NCI-H460 (cell line): ENCODE results near the gene ZNF593. TPM values are rescaled to one million over a fixed set of nuclear protein-coding genes. Genes with fewer than 3 reads are reported as not detected.

Experiments used
- DNase-seq: peaks from one replicate; pipeline ENCODE4 v3.0.0-alpha.2; 2016; ENCODE audit warnings: low read depth; ENCODE audit errors: extremely low read depth
- polyA plus RNA-seq: library from polyadenylated mRNA; depleted of rRNA; stranded (reverse); fragments of >200 nt; gene quantifications from 2 replicates; pipeline ENCODE4 v1.2.3, GENCODE V29; 2014; cell fraction: nucleus; rRNA removed
- total RNA-seq: library from RNA; depleted of rRNA; stranded (reverse); fragments of >200 nt; shearing (Covaris generic); gene quantifications from 2 replicates; pipeline ENCODE4 v1.2.3, GENCODE V29; 2014; rRNA removed

The ZNF593 gene
- total RNA-seq = 39.1 and 50.8 TPM in 2 replicates
- polyA plus RNA-seq = 14.9 and 33.2 TPM in 2 replicates

DNA sequence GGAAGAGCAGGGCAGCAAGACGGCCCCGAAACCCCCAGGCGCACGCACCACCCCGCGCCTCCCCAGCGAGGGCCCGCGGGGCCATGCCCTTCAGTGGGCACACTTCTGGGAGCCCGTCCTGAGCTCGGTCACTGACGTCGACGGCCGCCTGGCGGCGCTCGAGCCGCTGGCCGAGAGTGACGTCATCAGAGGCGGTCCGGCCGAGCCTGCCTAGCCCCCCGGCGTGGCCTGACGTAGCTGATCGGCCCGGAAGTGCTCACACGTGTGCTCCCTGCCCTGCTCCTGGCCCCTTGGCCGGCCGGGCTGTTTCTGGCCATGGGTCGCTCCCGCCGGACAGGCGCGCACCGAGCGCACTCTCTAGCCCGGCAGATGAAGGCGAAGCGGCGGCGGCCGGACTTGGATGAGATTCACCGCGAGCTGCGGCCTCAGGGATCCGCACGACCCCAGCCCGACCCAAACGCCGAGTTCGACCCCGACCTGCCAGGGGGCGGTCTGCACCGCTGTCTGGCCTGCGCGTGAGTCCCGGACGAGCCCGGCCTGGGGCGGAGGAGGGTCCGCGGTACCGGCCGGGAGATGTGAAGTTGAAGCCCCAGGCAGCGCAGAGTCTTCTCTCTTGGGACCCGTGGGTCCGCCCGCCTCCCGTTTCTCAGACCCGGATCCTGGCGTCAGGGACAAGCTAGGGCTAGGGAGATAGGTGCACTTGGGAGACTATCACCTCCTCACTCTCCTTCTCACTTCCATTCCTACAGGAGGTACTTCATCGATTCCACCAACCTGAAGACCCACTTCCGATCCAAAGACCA, at the start of gene ZNF593:
Gene ZNF593 (plus strand): TSS at position 240 of the 803 bp plus-strand sequence. CDS start 76 bp downstream, at position 316.
- peak; percentile 84 for DNase-seq

DNA sequence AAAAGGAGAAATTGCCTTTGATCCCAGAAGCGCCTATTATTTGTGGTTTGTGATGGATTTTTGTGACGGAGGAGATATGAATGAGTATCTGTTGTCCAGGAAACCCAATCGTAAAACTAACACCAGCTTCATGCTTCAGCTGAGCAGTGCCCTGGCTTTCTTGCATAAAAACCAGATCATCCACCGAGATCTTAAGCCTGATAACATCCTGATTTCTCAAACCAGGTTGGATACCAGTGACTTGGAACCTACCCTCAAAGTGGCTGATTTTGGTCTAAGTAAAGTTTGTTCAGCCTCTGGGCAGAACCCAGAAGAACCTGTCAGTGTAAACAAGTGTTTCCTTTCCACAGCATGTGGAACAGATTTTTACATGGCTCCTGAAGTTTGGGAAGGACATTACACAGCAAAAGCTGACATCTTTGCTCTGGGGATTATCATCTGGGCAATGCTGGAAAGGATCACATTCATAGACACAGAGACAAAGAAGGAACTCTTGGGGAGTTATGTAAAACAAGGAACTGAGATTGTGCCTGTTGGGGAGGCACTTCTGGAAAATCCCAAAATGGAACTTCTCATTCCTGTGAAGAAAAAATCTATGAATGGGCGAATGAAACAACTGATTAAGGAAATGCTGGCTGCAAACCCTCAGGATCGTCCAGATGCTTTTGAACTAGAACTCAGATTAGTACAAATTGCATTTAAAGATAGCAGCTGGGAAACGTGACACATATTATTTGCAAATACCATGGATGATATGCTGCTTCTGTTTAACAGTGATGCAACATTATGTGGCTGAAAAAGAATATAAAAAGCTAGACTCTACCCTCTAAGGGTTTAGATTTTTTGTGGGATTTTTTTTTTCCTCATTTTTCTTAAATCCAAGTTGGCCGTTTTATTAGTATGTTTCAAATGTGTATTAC, 47.6 kb upstream of the ZNF593 start:
- no peak for DNase-seq

DNA sequence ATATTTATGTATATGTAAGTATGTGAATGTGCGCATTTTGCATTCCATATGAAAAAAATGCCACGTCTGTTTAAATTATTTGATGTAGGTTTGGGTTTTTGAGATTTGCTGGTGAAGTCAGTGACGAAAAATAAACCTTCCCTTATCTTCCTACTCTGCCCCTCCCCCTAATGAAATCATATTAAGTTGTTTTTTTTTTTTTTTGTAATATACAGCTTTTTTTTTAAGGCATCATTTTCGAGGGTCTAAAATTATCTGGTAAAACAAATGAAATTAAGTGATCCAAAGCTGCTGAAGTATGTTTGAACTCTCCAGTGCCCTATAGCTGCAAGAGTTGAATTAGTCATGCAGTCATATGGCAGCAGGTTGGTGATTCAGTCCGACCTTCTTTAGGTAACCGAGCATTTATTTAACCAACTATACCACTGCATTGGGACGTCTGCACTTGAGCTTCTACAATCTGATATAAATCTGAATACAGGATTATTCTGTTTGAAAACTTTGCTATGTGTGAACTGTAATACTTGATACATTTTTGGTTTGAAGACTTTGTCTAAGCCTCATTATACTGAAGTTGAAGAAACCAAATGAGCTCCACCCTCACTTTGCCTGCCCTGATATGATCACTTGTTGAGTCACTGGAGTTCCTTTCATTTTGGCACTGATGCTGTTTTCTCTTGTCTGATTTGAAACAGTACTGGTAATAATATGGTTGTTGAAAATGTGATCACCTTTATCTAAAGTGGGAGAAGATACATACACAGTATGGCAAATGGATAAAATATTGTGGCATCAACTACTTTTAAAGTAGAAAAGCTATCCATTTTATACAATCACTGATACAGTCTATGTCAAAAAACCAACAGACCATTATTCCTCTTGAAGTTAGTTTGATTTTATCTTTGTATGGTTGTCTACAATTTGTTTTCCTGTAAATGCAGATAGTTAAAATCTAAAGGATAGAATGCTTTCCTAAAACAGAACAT, 46.4 kb upstream of the ZNF593 start:
- no peak for DNase-seq

DNA sequence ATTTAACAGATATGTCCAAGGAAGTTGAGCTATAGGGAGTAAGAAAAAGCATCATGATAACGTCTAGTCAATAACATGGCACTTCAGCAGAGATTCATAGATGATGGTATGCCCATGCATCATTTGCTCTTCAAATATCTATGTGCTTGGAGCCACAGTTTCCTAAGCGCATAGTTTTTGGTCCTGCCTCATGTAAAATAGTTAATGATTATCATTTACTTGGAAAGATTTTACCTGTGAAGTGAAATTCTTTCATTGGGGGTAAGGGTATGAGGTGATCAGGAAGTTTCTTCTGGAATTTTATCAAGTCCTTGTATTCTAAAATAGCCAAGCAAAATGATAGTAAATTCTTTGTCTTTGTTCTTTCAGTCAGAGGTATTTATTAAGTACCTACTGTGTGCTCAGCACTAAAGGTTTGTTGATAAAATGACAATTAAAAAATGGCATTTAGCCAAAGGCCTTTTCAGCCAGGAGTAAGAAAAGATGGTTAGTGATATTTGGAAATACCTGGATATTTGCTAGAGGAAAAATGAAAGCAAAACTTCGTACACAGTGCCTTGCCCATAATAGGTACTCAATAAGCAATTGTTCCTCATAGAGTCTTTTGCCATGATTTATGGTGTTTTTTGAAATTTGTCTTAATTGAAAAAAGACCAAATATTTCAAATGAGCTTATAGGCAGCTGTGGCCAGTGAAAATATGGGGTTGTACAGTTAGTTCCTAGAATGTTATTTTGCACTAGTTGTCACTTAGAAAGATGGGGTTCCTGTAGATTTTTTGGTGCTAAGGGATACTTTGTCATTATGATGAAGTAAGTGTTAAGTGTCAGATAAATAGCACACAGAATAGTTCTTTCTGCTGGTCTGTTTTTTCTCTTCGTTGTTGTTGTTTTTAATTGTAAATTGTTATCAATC, 45.0 kb upstream of the ZNF593 start:
- DNase-seq = no peak

DNA sequence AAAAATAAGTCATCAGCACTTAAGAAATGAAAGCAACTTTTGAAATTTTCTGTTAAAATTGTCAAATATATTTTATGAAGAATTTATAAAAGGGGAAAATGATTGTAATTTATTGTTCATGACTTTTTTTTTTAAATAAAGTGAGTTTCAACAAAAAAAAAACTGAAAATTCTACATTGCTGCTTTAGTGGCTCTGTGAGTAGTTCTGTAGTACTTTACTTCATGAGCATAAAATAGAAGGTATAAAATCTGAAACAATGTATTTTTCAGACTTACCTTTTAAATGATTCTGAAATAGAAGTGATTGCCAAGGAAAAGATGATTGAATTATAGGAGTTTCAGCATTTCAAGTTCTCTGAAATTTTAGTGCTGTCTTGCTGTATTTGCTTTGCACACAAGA, 44.3 kb upstream of the ZNF593 start:
- no peak for DNase-seq

DNA sequence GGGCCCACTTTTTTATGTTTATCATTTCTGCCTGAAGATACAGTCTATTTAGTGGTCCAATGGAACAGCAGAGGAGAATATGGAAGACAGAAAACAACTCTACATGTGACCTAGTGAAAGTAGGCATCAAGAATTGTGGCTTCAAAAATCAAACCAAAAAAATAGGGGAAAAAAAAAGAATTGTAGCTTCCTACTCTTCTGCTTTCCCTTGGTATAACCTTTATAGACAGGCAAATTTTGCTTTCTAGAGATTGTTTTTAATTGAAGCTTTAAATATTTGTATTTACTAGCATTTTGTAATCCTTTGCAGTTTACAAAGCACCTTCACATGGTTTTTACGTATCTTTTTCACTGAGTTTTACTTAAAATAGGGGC, 43.8 kb upstream of the ZNF593 start:
- DNase-seq = no peak

DNA sequence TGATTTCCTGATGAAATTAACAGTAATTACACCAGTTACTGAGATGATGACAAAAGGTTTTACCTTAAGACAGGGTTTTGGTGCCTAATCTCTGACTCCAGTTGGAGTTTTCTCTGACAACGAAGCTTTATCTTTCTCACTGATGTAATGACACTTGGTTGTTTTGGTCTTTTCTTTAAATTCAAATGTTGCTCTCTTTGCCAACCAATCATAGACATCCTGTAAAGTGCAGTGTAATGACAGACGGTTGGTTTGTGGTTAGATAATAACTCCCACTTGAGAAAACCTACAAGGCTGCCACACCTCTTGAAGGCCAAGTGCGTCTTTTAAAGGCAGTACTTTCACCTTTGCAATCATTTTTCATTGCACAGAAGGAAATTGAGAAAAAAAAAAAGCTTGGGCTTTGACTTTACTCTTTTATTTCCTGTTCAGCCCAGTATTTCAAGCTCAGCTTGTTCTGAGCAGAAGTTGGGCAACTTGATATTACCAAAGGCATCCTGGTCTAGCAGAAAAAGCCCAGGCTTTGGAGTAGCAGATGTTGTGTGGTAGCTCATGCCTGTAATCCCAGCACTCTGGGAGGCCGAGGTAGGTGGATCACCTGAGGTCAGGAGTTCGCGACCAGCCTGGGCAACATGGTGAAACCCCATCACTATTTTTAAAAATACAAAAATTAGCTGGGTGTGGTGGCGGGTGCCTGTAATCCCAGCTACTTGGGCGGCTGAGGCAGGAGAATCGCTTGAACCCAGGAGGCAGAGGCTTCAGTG, 43.2 kb upstream of the ZNF593 start:
- peak; percentile 58 for DNase-seq

DNA sequence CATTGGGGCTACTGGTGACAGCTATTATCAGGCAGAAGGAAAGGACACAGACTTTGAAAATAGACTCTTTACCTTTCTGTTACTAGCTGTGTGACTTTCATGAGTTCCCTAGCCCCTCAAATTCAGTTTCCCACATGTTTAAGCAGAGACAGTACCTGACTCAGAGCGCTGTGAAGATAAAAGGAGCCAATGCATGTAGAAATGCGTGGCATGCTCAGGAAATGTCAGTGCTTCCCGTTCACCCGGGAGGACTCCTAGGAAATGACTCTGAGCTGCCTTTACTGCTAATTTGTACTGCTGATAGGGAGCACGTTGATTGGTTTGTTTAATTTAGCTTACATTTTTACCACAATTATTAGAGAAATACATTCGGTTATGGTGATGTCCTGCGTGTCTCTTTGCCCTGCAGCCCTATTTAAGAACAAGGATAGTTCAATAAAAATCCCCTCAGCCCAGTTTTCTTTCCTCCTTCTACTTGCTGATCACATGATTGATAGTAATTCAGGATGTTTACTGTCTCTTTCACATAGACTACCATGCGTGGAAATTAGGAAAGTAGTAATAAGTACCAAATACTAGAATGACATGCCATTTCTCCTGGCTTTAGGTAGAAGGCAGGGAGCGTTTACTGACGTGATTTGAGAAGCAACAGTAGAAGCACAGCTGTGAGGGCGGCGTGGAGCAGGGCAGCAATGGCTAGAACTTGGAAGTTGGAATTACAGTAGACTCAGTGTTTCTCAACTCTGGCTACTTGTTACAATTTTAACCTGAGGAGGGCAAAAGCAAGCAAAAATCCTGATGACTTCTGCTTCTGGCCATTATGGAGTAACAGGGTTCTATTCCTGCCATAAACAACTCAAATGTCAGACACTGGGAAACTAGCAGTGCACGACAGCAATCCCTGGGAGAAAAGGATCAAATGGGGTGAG, 42.2 kb upstream of the ZNF593 start:
- no peak for DNase-seq

DNA sequence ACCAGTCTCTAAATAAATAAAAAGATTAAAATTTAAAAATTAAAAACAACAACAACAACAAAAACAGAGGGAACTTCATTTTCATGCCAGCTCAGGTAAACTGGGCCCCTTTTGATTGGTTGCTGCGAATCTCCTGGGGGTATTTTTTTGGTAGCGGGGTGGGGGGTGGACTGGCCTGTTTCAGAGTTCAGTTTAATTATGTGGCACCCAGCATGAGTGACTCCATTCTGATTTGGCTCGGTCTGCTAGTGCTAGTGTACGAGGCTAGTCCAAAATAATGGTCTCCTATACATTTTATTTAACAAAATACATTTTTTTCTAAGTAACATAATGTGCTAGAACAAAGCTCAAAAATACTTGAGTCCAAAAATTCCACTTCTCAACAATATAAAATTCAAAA, 39.9 kb upstream of the ZNF593 start:
- no peak for DNase-seq

DNA sequence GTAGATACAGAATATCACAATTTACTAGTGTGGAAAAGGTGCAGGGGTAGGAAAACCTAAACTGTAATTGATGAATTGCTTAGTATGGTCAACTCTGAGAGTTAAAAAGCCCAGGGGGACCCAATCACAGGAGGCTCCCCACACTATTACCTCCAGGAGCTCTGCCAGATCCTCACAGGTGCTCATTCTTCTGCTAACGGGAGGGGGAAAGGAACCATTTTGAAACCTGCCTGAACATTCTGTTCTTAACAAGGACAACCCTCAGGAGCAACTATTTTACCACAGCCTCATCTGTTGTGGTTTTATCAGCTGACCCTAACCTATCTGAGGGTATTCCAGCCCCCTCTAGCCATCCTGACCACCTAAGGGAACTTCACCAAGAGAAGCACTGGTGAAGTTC, 39.0 kb upstream of the ZNF593 start:
- no peak for DNase-seq

DNA sequence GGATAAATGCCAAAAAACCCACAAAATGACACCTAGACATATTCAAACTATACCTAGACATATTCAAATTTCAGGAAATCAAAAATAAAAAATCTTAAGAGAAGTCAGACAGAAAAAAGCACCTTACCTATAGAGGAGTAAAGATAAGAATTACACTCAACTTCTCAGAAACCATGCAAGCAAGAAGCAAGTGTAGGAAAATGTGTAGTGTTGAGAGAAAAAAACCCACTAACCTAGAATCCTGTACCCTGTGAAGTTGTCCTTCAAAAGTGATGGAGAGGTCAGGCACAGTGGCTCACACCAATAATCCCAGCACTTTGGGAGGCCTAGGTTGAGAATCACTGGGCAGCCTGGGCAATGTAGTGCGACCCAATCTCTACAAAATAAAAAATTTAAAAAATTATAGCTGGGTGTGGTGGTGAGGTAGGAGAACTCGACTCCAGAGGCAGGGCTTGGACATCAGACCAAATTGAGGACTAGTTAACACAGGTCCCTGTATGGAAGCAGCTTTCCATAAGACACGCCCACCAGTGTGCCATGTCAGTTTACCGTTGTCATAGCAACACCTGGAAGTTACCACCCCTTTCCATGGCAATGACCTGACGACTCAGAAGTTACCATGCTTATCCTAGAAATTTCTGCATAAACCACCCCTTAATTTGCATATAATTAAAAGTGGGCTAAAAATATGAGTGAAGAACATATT, 37.4 kb upstream of the ZNF593 start:
- no peak for DNase-seq

DNA sequence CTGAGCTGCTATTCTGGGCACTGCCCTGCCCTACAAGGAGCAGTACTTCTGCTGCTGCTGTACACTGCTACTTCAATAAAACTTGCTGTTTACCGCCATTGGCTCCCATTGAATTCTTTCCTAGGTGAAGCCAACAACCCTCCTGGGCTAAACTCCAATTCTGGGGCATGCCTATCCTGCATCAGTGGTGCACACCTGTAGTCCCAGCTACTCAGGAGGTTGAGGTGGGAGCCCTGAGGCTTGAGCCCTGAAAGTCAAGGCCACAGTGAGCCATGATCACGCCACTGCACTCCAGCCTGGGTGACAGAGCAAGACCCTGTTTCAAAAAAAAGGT, 36.9 kb upstream of the ZNF593 start:
- DNase-seq = no peak

DNA sequence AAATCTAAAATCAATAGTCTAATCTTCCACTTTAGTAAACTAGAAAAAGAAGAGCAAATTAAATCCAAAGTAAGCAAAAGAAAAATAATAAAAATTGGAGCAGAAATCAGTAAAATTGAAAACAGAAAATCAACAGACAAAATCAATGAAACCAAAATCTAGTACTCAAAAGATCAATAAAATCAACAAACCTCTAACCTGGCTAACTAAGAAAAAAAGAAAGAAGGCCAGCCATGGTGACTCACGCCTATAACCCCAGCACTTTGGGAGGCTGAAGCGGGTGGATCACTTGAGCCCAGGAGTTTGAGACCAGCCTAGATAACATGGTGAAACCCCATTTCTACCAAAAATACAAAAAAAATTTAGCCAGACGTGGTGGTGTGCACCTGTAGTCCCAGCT, 35.2 kb upstream of the ZNF593 start:
- DNase-seq = no peak

DNA sequence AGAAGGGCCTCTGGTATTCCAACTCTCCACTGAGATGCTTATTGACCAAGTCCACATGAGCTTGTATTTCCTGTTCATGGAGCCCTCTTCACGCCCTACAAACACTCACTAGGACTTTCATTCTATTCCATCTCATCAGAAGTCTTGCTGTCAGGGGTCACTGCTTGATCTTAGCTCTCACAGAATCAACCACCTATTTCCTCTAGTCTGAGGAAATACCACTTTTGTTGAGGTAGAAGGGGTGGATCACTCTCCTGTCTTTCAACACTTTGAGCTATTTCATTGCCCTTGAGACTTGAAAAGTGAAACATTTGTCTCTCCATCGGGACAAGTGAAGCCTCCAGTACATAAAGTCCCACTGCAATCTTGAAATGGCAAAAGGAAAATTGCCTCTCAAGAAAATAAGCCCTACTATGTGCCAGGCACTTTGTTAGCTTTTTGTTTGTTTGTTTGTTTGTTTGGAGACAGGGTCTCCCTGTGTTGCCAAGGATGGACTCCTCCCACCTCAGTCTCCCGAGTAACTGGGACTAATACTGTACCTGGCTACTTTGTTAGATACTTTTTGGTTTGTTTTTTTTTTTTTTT, 30.6 kb upstream of the ZNF593 start:
- no peak for DNase-seq

DNA sequence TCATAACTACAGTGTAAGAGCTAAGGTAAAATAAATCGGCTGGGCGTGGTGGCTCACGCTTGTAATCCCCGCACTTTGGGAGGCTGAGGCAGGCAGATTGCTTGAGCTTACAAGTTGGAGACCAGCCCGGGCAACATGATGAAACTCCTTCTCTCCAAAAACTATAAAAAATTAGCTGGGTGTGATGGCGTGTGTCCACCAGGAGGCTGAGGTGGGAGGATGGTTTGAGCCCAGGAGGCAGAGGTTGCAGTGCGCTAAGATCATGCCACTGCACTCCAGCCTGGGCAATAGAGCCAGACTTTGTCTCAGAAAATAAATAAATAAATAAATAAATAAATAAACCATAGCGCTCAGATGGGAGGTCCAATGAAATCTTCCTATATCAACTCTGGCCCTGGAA, 27.5 kb upstream of the ZNF593 start:
- no peak for DNase-seq

DNA sequence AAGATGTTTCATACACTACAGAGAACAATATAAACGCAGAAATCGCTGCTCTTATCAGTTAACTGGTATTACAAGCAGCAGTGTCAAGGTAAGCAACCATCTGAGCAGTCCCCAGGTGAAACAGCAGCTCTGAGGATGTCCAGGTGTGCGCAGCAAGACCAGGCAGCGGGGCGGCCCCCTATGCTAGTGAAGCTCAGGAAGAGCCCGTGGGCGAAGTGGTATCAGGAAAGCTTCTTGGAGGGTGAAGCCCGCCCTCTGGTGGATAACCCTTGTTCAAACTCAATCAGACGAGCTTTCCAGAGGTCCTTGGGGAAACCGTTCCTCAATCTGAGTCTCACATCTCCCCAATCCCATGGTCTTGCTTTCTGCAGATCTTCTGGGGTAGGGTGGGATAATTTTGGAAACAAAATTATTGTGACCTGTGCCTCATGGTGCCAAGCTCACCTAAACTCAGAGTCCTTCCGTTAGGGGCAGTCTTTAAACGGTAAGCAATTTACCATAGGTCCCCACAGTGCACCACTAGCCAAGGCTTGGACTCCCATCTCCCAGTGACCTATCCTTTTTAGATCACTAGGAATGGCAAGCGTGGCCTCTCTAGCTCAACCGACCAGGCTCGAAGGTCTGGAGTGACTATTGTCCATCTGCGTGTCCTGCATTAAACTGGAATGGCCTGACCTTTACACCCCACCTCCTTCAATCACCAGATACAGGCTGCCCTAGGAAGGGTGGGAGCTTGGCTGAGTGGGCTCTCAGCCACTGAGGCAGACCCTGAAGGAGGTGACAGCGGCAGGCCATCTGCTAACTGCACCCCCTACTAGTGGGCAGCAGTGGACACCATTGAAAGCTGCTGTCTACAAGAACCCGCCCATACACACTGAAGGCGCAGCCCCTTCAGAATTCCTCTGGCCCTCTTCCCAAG, 24.4 kb upstream of the ZNF593 start:
- peak; percentile 74 for DNase-seq
